Stimulated activated CD8-positive, alpha-beta memory T cell treated with anti-CD3 and anti-CD28 coated beads, Interleukin-7, amount 100 ng/mL, for 48 hours (primary cell): ENCODE data around the gene LRRC4.

Experiments used
- DNase-seq, 2 donors: peaks; one replicate each; pipeline ENCODE4 v3.0.0-alpha.2; 2020; ENCODE audit warnings: low read depth in 1 of 2; ENCODE audit errors: extremely low read depth in 1 of 2

The LRRC4 gene, protein sequence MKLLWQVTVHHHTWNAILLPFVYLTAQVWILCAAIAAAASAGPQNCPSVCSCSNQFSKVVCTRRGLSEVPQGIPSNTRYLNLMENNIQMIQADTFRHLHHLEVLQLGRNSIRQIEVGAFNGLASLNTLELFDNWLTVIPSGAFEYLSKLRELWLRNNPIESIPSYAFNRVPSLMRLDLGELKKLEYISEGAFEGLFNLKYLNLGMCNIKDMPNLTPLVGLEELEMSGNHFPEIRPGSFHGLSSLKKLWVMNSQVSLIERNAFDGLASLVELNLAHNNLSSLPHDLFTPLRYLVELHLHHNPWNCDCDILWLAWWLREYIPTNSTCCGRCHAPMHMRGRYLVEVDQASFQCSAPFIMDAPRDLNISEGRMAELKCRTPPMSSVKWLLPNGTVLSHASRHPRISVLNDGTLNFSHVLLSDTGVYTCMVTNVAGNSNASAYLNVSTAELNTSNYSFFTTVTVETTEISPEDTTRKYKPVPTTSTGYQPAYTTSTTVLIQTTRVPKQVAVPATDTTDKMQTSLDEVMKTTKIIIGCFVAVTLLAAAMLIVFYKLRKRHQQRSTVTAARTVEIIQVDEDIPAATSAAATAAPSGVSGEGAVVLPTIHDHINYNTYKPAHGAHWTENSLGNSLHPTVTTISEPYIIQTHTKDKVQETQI

DNA sequence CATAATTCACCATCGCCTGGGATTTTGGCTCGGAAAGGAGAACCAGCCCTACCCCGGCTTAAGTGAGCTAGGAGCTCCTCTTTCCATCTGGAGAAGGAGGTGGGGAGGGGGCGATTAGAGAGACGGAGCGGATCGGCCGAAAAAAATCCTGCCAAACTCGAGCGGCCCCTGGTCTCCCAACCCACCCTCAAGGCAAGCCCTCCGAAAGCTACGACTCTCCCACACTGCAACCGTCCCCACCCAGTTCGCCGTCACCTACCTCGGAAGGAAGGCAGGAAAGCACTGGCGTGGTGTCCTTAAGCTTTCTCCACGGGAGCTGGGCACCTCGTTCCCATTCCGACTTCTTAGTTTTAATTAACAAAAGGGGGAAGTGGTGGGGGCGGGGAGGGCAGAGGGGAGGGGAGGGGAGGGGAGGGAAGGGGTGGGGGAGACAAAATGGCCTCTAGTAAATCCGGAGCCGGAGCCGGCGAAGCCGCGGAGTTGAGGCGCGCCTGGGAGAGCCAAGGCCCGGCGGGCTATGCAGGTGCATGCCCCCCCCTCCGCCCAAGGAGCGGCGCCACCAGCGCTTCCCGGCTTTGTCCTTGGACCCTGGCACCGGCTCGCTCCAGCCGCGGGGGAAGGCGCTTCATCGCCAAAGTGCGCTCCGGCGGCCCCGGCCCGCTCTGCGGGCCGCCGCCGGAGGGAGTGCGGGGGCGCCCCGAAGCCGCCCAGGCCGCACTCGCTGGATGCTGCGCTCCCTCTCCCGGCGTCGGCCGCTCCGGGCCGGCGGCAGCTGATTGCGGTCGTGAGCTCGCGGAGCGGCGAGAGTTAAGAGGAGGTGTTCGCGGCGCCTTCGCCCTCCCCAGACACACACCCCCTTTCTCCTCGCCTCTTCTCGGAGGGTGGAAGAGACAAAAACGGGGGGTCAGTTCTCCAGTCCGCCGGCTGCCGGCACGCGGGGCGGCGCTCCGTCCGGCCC, at the start of gene LRRC4:
Gene LRRC4, minus strand, starts transcription at position 784 of the 958 bp plus-strand sequence. CDS start 797 bp downstream, outside the sequence.
- DNase-seq = no peak

DNA sequence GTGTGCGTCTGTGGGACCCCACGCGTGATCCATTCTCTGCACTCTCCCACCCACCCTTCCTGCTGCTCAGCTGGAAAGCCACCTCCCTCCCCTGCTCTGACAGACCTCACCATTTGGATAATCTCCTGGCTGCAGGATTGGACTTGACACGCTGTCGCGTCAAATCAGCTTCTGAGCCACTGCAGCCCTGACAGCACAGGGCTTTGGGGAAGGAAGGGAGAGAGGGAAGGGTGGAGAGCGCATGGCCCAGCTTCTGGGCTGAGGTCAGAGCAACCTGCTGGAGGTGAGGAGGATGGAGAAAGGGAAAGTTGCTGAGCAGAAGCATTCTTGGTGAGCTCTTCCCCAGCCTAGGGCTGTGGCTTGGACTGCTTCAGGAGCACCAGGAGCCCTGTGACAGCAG, 48.9 kb upstream of the LRRC4 start:
- DNase-seq = no peak

DNA sequence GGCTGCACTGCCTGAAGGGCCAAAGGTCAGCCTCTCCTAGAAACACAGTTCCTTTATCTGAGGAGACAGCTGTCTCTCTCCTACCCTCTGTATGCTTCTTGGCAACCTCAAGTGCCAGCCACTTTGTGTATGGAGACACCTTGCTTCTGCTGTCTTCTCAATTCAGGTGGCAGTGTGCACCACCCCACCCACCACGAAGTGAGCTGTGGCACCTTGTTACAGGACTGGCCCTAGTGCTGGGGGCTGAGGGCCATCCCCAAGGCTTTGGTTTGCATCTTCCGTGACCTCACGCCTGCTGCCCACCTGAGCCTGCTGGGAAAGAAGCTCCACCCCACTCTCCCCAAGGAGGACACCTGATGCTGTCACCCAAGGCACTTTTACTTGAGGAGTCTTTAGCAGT, 47.1 kb upstream of the LRRC4 start:
- no peak for DNase-seq

DNA sequence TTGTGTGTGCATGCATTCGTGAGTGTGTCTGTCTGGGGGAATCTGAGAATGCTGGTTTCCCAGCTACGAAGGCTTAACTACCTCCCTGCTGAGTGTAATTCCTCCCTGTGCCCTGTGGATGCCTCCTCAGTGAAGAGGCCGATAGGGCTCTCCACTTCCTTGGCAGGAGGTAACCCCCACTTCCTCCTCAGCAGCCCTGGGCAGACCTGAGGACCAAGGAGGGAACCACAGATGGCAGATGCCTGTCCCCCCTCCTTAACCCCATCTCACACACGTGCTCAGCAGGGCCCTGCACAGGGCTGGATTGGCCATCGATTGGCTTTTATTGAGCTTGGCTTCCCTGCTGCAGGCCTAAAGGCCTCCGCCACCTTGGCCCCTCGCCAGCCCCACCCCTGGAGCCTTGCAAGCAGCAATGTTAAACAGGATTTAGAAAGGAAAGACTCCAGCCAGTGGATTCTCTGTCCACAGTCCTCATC, 45.6 kb upstream of the LRRC4 start:
- no peak for DNase-seq

DNA sequence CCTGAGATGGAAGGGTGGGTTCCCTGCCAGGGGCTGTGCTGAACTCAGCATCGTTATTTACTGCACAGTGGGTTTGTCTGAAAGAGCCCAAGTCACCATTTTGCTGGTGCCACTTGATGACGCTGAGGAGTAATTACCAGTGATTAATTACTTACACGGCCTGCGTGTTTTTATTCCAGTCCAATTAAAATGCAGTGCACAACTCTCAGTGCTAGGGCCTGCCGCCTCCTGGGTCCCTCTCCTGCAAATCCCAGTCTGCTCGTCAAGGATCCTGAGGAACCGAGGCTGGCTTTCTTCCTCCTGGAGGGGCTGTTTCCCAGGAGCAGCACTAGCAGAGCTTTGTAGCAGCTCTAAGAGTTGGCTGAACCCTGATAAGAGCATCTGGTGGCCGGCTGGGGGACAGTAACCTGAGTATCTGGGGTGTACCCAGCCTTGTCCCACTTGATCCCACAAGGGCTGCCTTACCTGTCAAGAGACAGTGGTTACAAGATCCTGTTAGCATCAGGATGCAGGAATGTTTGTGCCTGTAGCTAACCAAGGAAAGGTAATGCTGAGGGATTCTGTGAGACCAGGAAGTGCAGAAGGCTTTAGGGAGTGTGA, 45.1 kb upstream of the LRRC4 start:
- DNase-seq = no peak

DNA sequence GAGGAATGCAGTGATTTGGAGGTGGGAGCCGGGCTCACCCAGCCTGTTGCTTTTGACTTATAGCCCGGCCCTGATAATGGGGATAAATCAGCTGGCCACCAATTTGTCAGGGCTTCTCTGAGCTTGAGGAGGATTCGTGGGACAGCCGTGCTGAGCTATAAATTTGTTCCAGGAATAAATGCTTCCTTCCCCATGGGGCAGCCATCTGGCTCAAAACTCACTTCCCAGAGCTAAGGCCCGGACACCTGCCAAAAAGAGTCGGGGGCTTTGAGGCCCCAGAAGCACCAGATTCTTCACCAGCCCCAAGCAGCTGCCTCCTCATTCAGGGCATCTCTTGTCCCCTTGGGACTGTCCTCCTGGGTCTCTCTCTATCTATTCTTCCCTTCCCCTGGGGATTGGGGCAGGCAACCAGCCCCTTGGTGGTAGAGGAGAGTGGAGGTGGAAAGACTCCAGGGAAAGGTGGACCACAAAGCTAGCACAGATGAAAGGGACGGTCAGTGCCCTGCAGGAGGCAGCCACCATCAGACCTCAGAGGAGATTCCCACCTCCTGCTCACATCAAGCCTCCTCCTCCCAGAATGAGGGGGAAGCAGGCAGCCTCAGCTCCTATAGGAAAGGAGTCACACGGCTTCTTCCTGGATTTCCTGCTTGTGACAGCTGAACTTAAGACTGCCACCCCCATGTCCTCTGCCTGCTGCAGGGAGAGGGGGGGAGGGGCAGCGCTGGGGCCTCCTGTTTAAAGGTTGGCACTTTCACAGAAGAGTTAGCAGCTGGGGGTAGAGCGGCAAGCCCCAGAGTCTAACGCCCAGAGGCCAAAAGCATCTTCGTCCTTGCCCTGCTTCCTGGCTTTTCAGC, 44.2 kb upstream of the LRRC4 start:
- DNase-seq = no peak

DNA sequence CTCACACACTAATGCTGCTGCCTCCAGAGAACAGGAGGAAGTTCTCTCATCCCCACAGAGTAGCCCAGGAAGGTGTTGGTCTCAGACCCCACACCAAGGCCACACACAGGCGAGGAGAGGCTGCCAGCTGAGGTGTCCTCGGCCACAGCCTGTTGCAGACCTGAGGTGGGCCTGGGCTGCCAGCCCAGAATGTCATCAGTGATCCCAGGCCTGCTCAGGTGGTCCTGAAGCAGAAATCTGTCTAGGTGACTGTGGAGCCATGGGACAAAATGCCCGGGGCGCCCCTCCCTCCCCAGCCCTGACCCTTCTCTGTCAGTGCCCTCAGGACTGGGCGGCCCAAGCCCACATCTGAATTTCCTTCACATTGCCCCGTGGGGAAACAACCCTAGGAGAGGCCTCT, 43.5 kb upstream of the LRRC4 start:
- no peak for DNase-seq

DNA sequence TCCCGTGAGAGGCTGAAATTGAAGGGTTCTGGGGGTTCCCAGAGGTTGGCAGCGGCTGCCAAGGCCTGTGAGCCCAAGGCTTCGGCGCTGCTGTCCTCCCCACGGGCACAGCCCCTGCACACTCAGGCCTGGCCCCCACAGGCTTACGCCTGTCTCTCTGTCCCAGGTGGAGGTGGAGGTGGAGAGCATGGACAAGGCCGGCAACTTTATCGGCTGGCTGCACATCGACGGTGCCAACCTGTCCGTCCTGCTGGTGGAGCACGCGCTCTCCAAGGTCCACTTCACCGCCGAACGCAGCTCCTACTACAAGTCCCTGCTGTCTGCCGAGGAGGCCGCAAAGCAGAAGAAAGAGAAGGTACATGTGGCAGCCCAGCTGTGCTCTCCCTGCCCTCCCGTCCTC, 43.1 kb upstream of the LRRC4 start:
- no peak for DNase-seq

DNA sequence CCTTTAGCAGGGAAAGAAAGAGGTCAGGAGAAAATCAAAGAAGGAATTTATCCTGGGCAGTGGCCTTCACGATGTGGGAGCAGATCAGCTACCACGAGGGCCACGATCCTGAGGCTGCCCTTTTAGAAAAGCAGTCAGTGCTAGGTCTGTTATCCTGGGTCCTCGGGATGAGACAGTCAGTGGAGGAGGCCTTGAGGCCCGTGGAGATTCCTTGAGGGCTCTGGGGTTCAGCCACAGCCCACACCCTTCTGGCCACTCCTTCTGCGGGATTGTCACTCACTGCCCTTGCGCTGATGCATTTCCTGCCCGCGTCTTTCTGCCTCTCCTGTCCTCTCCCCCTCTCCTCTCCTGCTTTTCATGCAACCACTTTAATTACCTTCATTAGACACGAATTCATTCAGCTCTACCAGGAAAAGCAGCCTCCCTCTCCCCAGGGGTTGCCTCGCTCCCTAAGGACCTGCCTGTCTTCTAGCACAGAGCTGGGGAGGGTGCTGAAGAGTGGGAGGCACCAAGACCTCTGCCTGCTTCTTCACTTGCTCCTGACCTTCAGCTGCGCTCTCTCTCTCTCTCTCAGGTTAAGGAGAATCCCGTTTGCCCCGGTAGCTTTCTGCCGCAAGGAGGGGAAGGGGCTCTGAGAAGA, 42.6 kb upstream of the LRRC4 start:
- no peak for DNase-seq

DNA sequence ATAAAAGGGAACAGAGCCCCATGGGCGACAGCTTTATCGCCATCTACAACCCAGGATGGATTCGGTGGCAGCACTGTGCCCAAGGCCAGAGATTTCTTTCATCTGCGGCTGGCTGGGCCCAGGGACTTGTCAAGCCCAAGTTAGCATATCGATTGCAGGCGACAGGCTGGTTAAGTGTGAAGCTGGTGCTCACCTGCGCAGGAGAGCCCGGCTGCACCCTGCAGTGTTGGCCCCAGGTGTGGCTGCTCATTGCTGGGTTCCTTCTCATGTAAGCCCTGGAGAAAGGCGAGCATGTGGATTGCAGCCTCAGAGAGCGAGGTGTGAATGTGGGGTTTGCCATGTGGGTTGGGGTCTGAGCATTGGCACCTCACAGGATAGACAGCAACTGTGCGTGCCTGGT, 40.6 kb upstream of the LRRC4 start:
- DNase-seq = no peak

DNA sequence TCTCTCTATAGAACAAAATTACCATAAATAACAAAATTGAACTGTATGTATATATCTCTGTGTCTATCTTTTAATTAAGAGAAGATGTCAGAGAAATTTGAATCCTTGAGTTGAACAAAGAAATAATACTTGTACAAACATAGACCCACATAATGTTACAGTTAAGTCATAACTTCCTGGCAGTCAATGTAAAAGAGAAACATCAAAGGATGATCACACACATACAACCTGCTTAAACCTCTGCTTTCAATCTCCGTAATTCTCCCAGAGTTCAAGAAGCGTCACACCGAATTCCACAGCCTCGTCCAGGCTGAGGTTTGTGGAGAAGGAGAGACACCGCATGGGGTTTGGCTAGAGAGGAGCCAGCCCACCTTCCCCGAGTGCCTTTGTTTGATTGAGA, 40.1 kb upstream of the LRRC4 start:
- DNase-seq = no peak

DNA sequence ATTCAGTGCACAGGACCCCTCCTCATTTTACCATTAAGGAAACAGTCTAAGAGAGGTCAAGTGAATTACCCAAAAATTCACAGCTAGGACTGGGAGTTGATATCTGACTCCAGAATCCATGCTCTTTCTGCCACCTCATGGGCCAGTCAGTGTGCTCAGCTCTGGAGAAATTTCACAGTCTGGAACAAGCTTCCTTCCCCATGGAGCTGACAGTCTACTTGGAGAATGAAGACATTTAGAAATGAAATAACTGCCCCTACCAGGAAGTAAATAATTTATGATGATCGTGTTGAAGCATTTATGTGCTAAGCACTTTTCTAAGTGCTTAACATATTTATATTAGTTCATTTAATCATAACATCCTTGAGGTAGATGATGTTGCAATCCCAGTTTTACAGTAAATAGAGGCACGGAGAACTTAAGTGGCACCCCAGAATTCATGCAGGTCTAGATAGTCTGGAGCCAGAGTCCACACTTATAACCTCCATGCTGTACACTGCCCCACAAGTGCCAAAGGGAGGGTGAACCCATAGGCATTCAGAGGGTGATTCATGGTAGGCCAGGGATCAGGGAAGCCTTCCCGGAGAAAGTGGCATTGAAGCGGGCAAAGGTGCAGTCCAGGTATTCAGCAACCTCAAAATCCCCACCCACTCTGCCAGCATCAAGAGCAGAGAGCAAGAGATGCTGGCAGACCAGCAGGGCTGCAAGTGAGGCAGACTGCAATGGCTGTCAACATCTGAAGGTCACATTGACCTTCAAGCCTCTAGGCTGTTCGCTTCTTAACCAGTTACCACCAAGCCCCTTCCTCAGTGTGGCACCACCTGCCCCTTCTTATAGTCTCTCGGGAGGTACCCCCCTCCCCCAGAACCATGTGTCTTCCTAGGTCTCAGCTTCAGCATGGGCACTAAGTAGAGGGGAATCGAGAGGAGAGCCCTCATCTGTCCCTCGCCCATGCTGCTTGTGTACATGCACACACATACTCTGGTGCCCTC, 38.4 kb upstream of the LRRC4 start:
- DNase-seq = no peak

DNA sequence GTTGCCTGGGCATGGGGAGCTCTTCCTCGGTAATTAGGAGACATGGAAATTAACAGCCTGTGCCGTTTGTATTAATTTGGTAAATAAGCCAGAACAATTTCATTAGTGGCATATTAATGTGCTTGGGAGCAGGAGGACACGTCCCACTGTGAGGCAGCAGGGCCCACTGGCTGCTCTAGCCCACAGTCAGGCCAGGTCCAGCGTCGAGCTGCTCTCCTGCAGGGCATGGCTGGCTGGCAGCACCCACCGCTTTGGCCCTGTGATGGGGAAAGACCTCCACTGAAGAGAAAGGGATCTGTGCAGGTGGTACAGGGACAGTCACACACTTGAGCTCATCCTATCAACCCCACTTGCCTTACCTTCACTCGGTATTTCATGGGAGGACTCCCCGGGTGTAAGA, 37.5 kb upstream of the LRRC4 start:
- DNase-seq = no peak

DNA sequence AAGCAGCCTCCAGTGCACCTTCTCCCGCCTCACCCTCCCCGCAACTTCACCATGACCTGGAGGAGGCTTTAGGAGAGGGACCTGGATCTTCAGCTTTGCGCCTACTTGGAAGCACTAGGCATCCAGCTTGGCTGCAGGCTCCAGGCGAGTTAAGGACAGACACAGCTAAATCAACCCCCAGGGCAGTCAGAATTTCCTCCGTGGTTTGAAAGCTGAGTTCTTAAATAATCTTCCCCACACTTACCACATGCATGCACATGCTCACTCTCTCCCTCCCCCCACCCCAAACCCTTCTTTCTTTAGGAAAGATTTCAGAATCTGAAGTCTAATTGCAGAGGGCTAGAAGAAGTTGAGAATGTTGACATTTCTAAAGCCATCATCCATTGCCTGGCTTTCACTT, 36.7 kb upstream of the LRRC4 start:
- no peak for DNase-seq

DNA sequence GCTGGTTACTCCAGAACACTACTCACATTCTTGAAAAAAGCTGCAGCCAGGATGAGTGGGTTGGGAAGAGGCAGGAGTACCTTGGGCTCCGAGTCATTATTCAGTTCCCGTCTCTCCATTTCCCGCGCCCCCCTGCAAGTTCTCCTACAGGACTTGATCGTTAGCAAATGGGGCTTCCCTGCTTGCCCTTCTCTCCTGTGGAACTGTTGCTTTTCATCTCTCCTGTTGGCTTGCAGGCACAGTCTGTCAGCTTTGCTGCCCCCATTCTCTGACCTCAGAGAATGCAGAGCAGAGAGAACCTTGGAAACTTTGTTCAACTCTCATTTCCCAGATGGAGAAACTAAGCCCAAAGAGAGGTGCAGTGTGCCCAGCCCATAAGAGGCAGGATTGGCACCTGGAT, 35.6 kb upstream of the LRRC4 start:
- DNase-seq = no peak

DNA sequence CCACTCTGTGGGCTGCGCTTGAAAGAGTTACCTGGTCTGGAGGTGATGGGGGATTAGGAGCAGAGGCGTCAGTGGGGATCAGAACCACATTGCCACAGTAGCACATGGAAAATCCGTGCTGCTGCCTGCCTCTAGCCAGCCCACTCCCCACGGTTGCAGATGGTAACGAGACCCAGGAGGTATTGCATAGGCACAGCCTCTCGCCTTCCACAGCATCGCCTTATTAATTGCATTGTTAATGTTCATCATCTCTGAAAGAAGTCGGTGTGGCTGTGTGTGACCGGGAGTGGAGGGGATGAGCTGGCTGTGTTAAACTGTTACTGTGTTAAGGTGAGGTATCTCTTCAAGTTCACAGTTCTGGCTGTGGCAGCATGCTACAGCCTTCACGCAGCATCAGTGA, 35.2 kb upstream of the LRRC4 start:
- DNase-seq = no peak

DNA sequence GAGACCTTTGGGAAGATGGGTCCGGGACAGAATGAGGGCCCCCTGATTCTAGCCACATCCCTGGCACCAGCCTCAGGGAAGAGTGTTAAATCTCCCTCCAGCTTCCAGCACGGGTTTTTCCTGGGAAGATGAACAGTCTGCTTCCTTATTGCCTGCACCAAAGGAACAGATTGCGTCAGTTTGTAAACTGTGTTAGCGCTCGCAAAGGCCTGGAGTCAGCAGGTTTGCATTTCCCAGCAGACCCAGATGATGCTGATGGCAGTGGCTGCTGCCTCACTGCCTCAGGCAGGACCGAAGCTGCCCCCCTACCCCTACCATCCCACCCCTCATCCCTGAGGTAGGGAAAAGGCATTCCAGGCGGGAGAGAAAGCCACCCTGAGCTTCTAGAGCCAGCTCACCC, 34.6 kb upstream of the LRRC4 start:
- DNase-seq = no peak

DNA sequence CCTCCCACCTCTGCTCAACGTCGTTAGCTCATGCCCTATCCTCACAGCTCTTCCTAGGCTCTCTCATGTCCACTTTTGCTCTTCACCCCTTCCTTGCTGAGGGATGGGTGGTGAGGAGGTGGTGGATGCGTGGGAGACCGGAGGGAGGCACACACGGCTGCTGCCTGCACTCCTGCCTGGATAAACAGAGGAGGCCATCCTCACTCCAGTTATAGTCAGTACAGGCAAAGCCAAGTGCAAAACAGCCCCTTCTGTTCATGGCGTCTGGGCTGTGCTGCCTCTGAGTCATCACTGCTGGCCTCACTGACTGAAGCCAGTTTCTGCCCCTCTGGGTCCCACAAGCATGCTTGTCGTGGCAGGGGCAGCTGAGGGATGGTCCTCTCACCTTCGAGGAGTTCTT, 31.9 kb upstream of the LRRC4 start:
- DNase-seq = no peak
